ENCODE data around the gene UNC13D.

UNC13D gene

DNA sequence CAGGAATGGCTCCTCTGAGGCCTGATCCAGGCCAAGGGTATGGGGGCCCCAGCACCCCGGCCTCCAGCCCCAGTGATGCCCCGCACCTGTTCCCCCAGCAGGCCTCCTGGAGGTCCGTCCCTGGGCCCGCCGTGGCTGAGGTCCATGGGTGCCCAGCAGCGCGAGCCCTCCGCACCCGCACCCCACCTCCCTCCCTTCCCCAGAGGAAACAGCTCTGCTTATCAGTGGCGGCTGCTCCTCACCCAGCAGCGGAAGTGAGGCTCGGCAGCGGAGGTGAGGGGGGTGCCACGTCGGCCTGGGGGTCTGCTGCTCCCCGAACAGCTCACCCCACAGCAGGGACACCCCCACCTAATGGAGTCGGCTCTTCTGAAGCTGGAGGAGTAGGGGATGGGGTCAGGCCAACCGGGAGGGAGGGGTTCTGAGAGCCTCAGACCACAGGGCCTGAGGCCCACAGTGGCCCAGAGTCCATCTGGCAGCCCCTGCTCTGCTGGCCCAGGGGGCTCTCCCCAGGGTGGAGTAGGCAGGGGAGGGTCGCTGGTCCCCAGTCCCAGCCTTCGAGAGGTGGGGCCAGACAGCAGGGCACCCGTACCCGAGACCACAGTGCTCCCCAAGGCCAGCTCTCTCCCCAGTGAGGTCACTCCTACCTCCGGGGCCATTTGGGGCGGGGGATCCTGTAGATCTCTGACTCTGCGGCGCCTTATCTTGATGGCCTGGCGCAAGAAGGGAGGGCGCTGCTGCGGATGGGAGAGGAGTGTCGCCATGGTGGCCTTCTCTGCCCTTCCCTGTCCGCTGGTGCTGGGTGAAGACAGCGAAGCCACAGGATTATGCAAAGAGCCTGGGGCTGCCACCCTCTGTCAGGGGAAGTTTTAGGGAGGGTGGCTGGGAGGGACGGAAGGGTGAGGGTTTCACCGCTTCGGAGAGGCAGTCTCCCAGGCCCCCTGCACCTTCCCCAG lies at the start of gene UNC13D:
Gene UNC13D, minus strand, starts transcription at position 828 of the 953 bp plus-strand sequence. Its CDS starts 67 bp downstream, at position 761.
- in situ Hi-C loops (cut with MboI; ENCODE audit: low sequenced_read_pairs) = no loop called here

DNA sequence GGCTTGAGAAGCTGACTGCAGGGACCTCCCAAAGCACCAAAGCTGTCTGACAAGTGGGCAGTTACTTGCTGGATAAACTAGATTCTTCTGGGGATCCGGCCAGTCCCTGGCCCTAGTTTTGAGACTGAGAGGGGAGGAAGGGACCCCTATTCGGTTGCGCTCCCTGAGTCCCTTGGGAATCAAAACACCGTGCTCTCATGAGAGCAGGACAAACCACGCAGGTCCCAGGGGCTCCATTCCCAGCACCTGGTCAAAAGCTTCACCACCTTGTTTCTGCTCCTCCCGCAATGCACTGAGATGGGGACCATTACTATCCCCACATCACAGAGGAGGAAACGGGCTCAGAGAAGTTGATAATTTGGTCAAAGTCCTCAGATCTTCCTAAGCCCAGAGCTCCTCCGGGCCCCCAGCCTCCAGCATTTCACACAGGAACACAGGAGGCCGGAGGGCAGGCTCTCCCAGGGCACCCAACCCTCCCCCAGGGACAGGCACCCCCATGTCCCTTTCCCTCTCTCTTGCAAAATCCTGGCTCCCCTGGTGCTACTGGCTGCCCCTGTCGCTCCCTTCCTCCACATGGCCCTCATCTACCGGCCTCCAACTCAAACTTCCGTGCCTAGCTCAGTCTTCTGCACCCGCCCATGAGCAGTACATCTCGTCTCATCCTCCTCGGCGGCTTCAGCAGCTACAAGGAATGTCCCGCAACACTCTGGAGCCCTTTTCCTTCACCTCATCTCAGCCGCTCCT lies 49.3 kb upstream of the UNC13D start:
- in situ Hi-C loops (cut with MboI; ENCODE audit: low sequenced_read_pairs) = loop anchor here (25.0 kb wide), 1 partner anchor 106 kb away; the partner anchor contains the start of gene UNK

DNA sequence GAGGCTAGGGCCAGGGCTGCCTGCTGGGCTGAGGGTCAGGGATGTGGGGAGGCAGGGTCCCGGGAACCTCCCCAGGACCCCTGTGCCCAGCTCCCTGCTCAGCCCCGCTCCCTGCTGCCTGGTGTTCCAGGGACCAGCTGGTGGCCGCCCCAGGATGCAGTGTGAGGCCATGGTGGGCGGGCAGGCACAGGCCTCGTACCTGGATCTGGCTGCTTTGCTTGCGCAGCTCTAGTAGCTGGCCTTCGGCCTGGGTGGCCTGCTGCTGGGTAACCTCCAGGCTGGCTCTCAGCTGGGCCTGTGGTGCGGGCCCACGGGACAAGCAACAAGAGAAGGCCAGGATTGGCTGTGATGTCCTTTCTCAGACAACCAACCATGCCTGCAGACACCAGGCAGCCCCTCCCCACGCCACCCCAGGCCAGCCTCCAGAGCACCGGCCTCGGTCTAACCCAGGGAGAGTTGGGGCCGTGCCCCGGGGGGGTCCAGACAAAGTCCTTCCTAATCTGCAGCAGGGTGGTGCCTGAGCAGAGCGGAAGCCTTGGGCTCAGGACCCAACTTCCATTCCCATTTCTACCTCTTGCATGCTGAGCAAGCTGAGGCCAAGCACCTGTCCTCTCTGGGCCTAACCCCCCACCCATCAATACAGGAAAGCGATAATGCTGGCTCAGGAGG lies 48.5 kb upstream of the UNC13D start:
- in situ Hi-C loops (cut with MboI; ENCODE audit: low sequenced_read_pairs) = loop anchor here (25.0 kb wide), 1 partner anchor 105 kb away; the partner anchor contains the start of gene UNK

DNA sequence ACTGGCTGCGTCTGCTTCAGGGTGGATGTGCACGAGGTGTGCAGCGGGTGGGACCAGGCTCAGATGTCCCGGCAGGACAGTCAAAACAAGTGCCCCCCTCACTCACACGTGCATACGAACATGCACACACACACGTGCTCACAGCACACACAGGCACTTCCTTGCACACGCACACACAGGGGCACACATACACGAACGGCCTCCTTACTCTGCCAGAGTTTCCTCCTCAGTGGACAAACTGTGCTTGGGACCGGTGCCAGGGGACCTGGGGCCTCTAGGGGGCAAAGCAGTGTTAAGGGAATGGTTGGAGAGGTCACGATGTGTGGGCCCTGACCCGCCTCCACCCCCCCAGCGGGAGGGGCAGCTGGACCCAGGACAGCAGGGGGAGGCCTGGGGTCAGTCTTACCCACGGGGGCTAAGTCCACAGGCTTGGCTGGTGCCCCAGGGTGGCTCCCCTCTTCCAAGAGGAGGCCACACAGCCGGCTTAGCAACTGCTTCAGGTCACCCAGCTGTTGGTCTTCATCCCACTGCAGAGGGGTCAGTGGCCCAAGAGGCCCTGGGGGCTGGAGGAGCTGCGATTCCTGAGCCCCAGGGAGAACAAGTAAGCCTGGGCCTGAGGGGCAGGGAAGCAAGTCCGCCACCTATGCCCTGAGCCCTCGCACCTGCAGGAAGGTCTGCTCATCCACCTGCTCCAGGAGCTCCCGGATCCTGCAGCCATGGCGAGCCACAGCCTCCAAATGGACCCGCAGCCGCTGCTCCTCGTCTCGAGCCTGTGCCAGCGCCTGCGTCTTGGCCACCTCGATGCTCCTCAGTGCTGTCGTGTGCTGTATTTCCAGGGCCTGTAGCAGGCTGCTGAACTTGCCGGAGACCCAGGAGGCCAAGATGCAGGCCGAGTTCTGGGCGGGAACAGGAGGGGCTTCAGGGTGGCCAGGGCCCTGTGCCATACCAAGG lies 47.7 kb upstream of the UNC13D start:
- in situ Hi-C loops (cut with MboI; ENCODE audit: low sequenced_read_pairs) = loop anchor here (25.0 kb wide), 1 partner anchor 105 kb away; the partner anchor contains the start of gene UNK

DNA sequence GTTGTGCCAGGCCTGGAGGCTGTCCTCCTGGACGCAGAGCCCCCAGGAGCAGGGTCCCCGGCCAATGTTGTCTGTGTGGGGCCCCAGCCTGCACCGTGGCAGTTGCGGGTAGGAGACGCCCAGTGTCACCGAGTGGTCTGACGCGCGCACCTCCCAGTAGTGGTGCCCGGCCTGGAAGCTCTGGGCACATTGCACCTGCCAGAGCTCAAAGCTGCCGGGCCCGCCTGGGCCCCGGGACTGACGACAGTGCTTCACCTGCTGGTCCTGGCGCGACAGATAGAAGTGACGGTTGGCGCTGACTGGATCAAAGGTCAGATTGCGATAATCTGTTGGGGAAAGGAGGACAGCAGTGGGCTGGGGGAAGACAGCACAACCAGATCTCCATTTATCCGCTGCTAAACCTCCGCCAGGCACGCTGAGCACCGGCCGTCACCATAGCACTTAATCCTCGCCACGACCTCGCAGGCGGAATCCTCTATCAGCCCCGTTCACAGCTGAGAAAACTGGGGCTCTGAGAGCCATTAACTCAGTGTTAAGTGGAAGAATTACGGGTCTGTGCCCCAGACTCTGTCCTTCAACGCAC lies 46.9 kb upstream of the UNC13D start:
- in situ Hi-C loops (cut with MboI; ENCODE audit: low sequenced_read_pairs) = loop anchor here (25.0 kb wide), 1 partner anchor 104 kb away; the partner anchor contains the start of gene UNK

DNA sequence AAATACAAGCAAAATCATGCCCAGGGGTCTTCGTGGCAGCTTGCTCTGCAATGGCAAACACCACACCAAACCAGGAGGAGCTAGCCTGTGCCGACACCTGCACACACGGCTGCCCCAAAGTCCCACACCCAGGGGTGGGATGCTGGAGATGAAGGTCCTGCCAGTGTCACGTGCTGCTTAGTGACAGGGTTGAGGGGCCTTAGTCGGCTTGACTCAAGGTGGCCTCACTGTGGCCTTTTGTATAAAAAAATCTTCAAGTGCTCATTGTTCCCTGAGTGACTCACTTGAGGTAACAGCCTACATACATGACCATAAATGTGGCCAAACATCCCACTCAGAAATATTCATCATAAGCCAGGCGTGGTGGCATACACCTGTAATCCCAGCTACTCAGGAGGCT lies 45.2 kb upstream of the UNC13D start:
- in situ Hi-C loops (cut with MboI; ENCODE audit: low sequenced_read_pairs) = loop anchor here (25.0 kb wide), 1 partner anchor 102 kb away; the partner anchor contains the start of gene UNK

DNA sequence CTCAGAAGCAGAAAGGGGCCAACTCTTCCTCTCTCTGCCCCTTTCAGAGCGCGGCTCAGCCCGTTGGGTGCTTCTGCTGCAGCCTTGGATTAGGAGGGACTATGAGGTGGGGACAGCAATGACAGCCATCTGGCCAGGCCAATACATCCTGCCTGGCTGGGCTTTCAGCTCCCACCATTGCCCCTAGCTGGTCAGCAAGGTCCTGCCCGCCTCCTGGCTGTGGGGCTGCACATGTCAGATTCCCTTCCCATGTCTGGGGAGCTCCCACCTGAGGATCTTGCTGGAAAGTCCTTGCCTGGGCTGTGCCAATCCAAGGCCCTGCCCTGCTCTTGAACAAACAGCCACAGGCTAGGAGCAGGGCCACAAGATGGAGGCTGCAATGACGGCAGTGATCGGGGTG lies 44.3 kb upstream of the UNC13D start:
- in situ Hi-C loops (cut with MboI; ENCODE audit: low sequenced_read_pairs) = loop anchor here (25.0 kb wide), 1 partner anchor 101 kb away; the partner anchor contains the start of gene UNK

DNA sequence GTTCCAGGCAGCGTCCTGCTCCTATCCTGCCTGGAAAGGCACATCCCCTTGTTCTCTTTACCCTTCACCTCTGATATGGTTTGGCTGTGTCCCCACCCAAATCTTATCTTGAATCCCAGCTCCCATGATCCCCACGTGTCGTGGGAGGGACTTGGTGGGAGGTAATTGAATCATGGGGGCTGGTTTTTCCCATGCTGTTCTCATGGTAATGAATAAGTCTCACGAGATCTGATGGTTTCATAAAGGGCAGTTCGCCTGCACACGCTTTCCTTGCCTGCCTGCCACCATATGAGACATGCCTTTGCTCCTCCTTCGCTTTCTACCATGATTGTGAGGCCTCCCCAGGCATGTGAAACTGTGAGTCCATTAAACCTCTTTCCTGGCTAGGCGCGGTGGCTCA lies 41.7 kb upstream of the UNC13D start:
- in situ Hi-C loops (cut with MboI; ENCODE audit: low sequenced_read_pairs) = loop anchor here (25.0 kb wide), 1 partner anchor 99 kb away; the partner anchor contains the start of gene UNK

DNA sequence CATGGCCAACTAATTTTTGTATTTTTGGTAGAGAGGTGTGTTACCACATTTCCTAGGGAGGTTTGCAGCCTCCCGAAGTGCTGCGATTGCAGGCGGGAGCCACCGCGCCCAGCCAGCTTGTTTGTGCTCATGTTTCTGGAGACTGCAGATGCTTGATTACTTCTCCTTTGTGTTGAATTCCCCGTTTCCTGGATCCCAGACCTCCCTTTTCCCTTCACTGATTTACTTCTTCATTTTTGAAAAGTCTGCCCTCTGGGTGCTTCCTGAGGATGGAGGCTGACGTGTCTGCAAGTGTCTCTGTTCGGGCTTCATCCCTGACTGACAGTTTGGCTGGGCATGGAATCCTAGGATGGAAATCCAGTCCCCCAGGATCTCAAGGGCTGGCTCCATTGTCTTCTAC lies 41.2 kb upstream of the UNC13D start:
- in situ Hi-C loops (cut with MboI; ENCODE audit: low sequenced_read_pairs) = loop anchor here (25.0 kb wide), 1 partner anchor 98 kb away; the partner anchor contains the start of gene UNK

DNA sequence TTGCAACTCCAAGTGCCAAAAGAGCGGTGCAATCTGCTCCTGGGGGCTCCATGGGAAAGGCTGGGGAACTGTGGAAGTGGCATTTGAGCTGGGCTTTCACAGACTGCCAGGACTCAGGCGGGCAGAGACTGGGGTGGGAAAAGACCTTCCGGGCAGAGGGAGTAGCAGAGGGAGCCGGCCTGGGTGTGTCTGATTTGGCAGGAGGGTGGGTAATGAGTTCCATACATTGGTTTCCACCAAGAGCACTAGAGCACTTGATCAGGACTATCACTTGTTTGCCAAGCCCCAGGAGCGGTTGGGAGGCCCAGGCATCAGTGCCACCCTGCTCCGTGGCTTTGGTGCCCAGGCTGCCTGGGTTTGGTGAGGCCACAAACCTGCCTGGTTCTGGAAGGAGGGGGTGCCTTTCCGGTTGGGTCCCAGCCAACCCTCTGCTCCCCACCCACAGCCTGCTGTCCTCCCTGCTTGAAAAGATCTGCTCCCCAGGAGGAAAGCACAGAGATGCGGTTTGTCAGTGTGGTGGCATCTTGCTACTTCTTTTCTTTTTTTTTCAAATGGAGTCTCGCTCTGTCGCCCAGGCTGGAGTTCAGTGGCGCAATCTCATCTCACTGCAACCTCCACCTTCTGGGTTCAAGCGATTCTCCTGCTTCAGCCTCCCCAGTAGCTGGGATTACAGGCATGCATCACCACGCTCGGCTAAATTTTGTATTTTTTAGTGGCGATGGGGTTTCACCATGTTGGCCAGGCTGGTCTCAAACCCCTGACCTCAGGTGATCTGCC lies 37.7 kb upstream of the UNC13D start:
- in situ Hi-C loops (cut with MboI; ENCODE audit: low sequenced_read_pairs) = loop anchor here (25.0 kb wide), 1 partner anchor 95 kb away; the partner anchor contains the start of gene UNK

DNA sequence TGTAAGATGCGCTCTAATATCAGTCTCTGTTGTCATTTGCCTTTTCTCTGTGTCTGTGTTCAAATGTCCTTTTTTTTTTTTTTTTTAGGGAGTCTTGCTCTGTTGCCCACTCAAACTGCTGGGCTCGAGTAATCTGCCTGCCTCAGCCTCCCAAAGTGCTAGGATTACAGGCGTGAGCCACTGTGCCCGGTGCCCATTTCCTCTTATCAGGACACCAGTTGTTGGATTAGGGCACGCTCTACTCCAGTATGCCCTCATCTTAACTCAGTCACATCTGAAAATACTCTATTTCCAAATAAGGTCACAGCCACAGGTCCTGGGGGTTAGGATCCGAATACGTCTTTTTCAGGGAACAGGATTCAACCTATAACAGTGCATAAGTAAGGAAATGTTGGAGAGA lies 36.1 kb upstream of the UNC13D start:
- in situ Hi-C loops (cut with MboI; ENCODE audit: low sequenced_read_pairs) = loop anchor here (25.0 kb wide), 1 partner anchor 93 kb away; the partner anchor contains the start of gene UNK

DNA sequence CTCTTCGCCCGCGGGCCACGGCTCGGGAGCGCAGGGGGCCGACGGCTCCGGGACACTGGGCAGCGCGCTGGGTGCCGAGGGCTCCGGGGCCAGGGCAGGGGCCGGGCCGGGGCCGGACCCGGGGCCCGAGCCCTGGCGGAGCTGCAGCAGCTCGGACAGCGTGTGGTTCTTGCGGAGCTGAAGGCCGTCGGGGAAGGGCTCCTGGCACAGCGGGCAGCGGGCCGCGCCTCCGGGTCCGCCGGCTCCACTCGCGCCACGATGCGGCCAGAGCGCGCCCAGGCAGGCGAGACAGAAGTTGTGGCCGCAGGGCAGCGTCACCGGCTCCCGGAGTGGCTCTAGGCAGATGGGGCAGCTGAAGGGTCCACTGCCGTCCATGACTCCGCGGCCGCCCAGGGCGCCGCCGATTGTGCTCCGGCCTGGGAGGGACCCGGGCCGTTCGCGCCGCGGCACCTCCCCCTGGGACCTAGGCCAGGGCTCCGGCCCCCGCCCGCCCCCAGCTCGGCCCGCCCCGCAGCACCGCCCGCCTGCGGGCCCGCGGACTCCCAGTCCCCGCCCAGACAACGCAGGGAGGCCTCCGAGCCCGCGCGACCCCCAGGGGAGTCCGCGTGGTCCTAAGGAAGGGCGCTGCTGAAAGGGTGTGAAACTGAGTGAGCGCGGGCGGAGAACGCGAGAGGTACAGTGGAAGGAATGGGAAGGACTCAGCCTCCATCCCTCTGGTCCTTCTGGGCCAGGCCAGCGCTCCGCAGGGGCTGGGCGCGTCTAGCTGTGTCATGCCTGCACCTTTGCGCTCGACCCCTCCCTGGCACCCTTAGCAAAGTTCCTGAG lies 34.2 kb upstream of the UNC13D start, which contains the start of gene TRIM47:
Gene TRIM47, minus strand, starts transcription at position 408 of the 825 bp plus-strand sequence. Its CDS starts 33 bp downstream, at position 375.
- in situ Hi-C loops (cut with MboI; ENCODE audit: low sequenced_read_pairs) = loop anchor here (25.0 kb wide), 1 partner anchor 91 kb away; the partner anchor contains the start of gene UNK

DNA sequence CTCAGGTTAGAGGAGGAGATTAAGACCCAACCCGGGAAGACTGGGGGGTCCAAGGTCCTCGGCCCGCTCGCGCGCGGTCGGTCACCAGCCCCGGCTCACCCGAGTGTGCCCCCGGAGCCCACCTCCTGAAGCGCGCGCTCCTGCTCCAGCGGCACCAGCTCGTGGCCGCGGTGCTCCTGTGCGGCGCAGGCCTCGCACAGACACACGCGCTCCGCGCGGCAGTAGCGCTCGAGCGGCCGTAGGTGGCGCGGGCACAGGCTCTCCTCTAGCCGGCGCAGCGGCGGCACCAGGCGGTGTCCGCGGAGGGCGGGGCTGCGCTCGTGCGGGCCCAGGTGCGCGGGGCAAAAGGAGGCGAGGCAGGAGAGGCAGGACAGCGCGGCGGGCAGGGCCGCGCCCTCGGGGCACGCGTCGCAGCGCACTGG lies 33.6 kb upstream of the UNC13D start:
- in situ Hi-C loops (cut with MboI; ENCODE audit: low sequenced_read_pairs) = loop anchor here (25.0 kb wide), 1 partner anchor 90 kb away; the partner anchor contains the start of gene UNK

DNA sequence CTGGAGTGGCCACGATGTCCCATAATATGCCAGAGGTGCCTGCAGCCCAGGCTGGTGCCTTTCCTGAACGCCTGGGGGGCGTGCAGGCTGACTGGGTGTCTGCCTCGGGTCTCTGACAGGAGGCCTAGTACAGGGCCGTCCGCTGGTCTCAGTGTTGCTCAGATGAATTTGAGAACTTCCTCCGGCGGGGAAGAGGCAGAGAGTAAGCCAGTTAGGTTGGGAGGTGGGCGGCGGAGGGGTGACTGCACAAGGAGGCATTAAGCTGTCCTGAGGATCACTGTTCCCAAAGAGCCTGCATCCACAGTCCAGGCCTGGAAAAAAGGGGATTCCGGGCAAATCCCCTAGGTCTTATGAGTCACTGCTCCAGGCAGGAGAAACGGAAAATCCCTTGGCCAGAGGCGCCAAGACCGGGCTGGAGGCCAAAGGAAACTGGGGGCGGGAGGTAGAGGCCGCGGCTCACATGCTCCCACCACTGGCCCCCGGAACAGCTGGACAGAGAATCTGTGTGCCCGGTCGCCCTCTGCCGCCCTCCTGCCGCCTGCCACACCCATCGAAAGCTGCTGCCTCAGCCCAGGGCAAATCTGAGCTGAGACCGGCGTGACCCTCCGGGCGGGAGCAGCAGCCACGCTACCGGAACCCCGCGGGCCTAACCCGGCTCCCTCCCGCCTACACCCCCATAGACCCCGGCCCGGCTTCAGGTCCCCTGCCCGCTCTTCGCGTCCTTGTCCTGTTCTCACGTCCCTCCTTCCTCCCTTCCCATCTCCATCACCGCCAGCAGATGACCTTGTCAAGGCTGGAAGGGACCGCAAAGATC lies 32.9 kb upstream of the UNC13D start:
- in situ Hi-C loops (cut with MboI; ENCODE audit: low sequenced_read_pairs) = loop anchor here (25.0 kb wide), 1 partner anchor 90 kb away; the partner anchor contains the start of gene UNK

DNA sequence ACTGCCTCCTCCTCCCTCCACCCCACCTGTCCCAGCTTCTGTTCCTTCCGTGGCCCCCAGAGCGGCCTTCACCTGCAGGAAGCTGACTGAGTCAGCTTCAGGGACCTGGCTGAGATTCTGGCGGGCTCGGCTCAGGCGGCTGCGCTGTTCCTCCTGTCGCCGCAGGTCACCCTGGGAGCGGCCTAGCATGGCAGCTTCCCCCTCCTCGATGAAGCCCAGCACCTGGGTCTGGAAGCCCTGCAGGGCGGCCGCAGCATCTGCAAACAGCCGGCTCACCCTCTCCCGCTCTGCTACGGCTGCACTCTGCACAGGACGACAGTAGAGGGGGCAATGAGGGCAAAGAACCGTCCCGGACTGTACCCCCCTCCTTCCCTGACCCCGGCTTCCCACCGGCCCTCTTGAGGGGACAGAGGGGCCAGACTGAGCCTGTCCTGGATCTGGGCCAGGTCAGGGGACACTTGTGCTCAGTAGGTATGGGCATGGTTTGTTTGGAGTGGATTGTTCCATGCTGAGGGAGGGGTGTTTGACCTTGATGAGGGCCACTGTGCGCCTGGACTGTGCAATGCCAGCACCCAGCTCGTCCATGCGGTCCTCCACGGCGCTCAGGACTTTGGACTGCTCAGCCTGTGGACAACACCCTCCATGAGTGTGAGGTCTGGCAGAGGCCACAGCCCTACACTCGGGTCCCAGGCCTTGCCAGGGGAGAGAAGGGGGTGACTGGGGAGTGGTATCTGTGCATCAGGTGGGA lies 32.2 kb upstream of the UNC13D start:
- in situ Hi-C loops (cut with MboI; ENCODE audit: low sequenced_read_pairs) = loop anchor here (25.0 kb wide), 1 partner anchor 89 kb away; the partner anchor contains the start of gene UNK

All from HL-60/S4 treated with retinoic acid at 250 ng/mL for 4 days and 3 days (cell line).